T47D (cell line): ENCODE measurements around the gene NOC2L.
A peak's percentile ranks its signal among the peaks of the same experiment; 100 is the strongest.
"Not testable (repeated sequence)": the region's sequence is repeated elsewhere in the genome, so short reads cannot be mapped to it uniquely, and the experiment has no call there.

Source experiments
- DNase-seq, 2 experiments: peaks; one replicate each; pipeline versions ENCODE4 v3.0.0 to v3.0.0-alpha.2; 2011 to 2012; ENCODE audit warnings: low read depth in 1 of 2, low spot score in 1 of 2
- JUND ChIP-seq: IDR thresholded peaks from 2 replicates; pipeline ENCODE4 v1.6.1; 2012; ENCODE audit warnings: low read depth
- in situ Hi-C: cut with HindIII; loops from 2 replicates; pipeline ENCODE4 v1.10.0; 2016; ENCODE audit warnings: low sequenced_read_pairs, low pct_unique_long_range_greater_than_20kb

Gene NOC2L

DNA sequence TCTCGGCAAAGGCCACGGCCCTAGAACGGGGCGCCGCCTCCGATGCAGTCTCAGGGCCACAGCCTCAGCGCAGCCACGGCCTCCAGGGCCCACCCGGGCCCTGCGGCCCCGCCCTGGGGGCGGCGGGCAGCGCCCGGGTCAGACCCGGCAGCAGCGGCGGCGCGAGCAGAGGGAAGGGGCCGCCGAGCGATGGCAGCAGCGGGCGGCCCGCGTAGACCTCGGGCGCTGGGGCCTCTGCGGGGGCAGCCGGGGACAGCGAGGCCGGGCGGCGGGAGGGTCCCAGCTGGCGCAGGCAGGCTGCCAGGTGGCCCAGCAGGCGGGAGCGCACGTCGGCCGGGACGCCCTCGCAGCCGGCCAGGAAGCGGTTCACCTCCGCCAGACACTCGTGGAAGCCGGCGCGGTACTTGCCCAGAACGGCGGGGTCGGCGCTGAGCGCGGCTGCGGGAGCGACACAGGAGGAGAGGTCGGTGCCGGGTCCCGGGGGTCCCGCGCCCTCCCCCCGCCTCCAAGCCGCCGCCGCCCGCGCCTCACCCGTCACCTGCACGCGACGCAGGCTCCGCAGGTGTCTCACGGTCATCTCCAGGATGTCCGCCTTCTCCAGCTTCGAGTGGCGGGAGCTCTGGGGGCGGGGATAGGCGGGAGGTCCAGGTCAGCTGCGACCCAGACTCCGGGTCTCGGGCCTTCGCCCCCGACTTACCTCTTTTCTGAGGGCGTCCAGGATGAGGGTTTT lies 40.1 kb upstream of the NOC2L start:
- in situ Hi-C loops, result no loop called here
- peak in 1 of 2 experiments; percentile 66 for DNase-seq
- no peak for TF ChIP-seq JUND

DNA sequence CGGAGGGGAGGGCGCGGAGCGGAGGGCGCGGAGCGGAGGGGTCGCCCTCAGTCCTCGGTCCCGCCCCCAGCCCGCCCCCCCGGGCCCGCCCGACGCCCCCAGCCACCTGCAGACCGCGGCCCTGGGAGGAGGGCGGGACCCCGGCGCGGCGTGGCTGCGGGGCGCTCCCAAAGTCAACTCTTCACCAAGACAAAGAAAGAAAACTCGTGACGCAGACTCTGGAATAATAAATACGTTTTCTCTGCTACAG lies 39.6 kb upstream of the NOC2L start:
- no peak for TF ChIP-seq JUND
- peak in 1 of 2 experiments; percentile 28 for DNase-seq
- in situ Hi-C loops, result no loop called here

DNA sequence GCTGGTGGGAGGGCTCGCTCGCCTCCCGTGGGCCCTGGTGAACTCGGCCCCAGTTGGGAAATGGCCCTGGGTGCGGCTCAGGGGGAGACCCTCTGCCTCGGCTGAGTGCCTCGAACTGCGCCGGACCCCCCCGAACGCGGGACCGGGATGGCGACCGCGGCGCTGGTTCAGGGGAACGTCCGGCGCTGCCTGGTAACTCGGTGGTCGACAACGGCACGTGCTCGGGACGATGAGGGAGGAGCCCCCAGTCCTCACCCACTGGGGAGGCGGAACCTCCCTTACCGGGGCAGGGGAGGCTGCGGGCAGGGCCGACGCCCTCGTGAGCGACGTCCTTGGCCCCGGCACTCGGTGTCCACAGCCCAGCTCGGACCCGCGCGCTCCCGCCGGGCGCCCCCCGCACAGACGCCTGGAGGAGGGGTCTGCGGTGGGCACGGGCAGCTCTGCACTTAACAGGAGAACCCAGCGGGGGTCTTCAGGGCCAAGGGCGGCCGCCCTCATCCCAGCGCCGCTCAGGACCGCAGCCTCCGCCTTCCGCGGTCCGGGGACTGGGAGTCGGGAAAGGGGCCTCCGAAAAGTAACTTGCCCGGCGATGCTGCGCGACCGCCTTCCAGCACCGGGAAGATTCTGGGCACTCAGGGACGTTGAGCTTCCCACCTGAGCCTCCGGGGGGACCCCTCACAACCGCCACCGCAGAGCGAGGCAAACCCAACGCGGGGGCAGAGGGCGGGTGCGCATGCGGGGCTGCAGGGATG lies 39.1 kb upstream of the NOC2L start:
- in situ Hi-C loops, result no loop called here
- DNase-seq, result no peak
- no peak for TF ChIP-seq JUND

DNA sequence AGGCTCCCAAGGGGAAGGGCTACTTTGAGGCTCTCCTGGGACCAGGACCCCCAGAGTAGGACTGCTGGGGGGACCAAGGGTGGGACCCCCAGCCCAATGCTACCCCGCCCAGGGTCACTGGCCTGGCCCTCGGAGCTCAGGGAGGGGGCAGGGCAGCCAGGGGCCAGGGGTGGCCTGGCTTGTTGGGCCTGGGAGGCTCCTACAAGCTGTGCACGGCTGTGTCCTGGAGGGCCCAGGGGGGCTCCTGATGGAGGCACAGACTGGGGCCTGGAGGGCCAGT lies 38.6 kb upstream of the NOC2L start:
- in situ Hi-C loops, result no loop called here
- no peak for DNase-seq
- no peak for TF ChIP-seq JUND

DNA sequence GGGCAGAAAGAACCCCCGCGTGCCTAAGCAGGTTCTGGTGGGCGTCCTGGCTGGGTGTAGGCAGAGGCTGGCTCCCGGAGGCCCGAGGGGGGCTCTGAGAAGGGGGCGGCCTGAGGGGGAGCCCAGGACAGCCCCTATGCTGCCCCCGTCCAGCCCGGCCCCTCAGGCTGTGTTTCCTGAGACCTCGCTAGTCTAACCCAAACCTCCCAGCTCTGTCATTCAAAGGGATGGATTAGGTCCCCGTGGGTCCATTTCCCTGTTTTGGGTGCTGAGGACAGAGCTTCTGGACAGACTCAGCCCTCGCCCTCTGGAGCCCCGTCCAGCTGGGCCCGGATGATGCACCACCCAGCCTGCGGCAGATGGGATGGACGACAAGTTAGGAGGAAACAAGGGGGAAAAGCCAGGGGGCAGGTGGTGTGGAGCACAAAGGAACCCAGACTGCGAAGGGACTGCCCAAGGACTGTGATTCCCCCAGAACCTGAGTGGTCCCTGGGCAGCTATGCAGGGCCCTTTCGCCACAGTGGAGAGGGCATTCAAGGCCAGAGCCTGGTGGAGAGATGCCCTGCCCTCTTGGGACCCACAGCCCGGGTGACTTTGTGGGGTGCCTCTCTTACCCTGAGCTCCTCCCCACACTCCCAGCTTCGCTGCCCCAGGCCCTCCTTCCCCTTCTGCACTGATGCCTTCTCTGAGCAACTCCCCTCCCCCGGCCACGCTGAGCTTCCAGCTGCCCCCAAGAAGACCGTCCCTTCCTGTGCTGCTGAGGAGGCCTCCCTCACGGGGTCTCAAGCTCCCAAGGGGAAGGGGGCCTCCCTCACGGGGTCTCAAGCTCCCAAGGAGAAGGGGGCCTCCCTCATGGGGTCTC lies 38.0 kb upstream of the NOC2L start:
- no peak for DNase-seq
- TF ChIP-seq JUND, result no peak
- in situ Hi-C loops, result no loop called here

DNA sequence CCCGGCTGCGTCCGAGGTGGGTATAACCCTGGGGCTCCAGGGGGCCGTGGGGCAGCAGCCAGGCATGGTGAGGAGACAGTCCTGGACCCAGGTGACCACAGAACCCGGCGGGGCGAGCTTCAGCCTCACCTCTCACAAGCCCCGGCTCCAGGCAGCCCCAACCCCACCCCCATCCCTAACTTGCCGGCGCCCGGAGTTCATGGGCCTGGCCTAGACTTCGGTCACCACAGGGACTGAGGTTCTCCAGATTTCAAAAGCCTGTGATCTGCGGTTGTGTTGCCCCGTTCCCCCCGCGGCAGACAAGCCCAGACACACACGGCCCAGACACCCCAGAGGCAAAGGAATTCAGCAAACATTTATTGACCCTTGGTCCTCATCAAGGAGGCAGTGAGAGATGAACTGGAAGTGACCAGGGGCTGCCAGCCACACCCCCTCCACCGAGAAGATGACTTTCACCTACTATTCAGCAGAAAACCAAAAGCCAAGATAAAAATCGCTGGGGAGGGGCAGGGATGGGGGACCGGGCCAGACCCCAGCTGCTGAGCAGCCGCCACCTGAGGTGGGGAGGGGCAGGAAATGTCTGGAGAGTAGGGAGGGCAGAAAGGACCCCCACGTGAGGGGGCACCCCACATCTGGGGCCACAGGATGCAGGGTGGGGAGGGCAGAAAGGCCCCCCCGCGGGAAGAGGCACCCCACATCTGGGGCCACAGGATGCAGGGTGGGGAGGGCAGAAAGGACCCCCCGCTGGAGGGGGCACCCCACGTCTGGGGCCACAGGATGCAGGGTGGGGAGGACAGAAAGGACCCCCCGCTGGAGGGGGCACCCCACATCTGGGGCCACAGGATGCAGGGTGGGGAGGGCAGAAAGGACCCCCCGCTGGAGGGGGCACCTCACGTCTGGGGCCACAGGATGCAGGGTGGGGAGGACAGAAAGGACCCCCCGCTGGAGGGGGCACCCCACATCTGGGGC lies 36.9 kb upstream of the NOC2L start:
- DNase-seq, result peak in 1 of 2 experiments; percentile 48
- TF ChIP-seq JUND, result no peak
- in situ Hi-C loops, result no loop called here

- in situ Hi-C loops, result not testable (repeated sequence)
Measured at GRCh38 chr1:994546-994945, 35.5 kb upstream of the NOC2L start.

DNA sequence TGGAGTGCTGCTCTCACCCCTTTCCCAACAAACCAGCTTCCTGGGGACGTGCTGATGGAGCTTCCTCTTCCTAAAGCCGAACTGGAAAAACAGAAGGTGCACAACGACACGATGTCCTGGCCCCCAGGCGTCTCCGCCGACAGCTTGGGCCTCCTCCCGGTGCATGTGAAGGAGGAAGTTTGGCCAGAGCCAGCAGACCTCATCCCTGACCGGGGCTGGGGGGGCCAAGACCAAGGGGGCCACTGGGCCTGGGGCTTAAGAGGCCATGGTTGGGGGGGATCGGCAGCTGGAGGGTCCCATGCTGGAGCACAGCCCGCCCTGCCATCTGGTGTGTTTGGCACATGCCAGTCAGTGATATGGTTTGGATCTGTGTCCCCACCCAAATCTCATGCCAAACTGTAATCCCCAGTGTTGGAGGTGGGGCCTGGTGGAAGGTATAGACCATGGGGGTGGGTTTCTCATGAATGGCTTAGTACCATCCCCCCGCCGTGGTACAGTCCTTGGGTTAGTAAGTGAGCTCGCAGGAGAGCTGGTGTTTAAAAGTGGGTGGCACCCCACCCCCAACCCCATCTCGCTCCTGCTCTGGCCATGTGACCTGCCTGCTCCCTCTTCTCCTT lies 34.4 kb upstream of the NOC2L start:
- no peak for DNase-seq
- in situ Hi-C loops, result no loop called here
- TF ChIP-seq JUND, result no peak

More at GRCh38 chr1:994546-994945, 35.5 kb upstream of the NOC2L start:
- DNase-seq, result peak in 1 of 2 experiments; percentile 17

- no peak for DNase-seq
- in situ Hi-C loops, result no loop called here
- TF ChIP-seq JUND, result no peak
Measured at GRCh38 chr1:992362-992761, 33.3 kb upstream of the NOC2L start.

DNA sequence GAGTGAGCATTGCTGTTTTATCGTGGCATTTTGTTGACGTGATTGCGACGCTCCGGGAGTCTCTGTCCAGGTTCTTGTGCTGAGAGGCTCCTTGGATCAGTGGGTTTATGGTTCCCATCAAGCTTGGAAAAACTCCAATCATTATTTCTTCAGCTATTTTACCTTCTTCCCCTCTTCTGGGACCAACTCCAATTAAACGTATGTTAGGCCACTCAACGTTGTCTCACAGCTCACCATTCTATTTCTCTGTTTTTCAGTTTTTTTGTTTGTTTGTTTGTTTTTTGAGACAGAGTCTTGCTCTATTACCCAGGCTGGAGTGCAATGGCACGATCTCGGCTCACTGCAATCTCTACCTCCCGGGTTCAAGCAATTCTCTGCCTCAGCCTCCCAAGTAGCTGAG lies 32.8 kb upstream of the NOC2L start:
- no peak for TF ChIP-seq JUND
- DNase-seq, result no peak
- in situ Hi-C loops, result no loop called here

DNA sequence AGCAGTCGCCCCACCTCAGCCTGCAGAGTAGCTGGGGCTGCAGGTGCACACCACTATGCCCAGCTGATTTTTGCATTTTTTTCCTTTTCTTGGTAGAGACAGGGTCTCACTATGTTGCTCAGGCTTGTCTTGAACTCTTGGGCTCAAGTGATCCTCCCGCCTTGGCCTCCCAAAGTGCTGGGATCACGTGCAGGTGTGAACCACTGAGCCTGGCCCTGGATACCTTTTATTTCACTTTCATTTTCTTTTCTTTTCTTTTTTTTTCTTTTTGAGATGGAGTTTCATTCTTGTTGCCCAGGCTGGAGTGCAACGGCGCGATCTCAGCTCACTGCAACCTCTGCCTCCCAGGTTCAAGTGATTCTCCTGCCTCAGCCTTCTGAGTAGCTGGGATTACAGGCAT lies 32.2 kb upstream of the NOC2L start:
- in situ Hi-C loops, DNase-seq: not testable (repeated sequence)

- in situ Hi-C loops, result not testable (repeated sequence)
Measured at GRCh38 chr1:988061-988460, 29.0 kb upstream of the NOC2L start.

More at GRCh38 chr1:988061-988460, 29.0 kb upstream of the NOC2L start:
- DNase-seq, result not testable (repeated sequence)
